Measurements from ENCODE around the gene RSL1D1. TPM values are rescaled to one million over a fixed set of nuclear protein-coding genes. Genes with fewer than 3 reads are reported as not detected.
A peak's percentile ranks its signal among the peaks of the same experiment; 100 is the strongest.

RSL1D1 gene
- total and polyA plus RNA-seq, 9 of the 15 experiments (the other 6 are each of a cell fraction or from before 2014, with no cell fraction given), result 259 to 753 (median 373) TPM

DNA sequence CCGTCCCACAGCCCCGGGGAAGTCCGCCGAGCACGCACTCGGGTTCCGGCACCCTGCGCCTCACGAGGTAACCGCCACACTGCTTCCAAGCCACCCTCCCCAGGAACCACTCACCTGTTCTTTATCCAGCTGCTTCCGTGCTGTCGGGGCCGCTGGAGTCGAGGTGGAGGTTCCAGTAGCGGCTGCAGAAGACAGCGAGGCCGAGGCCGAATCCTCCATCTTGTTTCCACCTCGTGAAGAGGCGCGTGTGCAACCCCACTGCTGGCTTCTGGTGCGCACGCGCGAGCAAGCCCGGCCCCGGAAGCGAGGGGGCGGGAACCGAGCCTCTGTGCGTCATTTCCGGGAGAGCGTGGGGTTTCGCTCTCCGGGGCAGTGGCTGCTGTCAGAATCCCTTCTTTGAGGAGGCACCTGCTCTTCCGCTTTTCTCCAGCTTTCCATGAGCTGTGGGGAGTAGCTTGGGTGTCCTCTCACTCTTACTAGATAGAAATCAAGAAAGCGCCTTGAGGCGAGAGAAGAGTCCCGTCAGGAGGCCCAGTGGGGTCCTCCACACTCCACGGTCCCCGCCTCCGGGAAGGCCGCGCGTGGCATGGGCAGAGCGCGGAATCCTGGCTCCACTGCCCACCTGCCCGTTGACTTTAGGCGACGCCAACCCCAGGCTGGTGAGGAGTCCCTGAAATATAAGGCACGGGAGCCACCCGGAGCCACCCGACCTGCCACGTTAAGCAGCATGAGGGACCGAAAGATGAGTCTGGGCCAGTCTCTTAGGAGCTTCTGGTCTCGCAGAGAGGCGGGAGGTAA lies at the start of gene RSL1D1 (continued):
- TF ChIP-seq NR2C2 (CRISPR knock-in tag; IDR thresholded peaks at IDR 0.05) (peak; percentile 63; the same call in 1 of the 2 replicates), NR2C2 (tag; IDR thresholded peaks at IDR 0.05) (no peak), HEY1 (CRISPR knock-in tag; IDR thresholded peaks at IDR 0.05; ENCODE audit: borderline replicate concordance) (no peak), FOXM1 (IDR thresholded peaks at IDR 0.05; ENCODE audit: low read depth) (no peak), FOXM1 (CRISPR knock-in tag; IDR thresholded peaks at IDR 0.05; ENCODE audit: low read depth) (no peak), HNRNPL (IDR thresholded peaks at IDR 0.05; ENCODE audit: low read depth, low read length) (no peak), POLR2H (tag; IDR thresholded peaks at IDR 0.05; ENCODE audit: low read depth) (peak; percentile 72; the same call in 1 of the 2 replicates), GABPA (tag; conservative IDR thresholded peaks at IDR 0.05; ENCODE audit: low read depth) (peak; percentile 98), POLR2B (IDR thresholded peaks at IDR 0.05; ENCODE audit: low read depth, partially characterized antibody) (peak; percentile 97), NCOA4 (IDR thresholded peaks at IDR 0.05; ENCODE audit: partially characterized antibody) (no peak), NRF1 (conservative IDR thresholded peaks at IDR 0.05 in 1 of 2, IDR thresholded peaks at IDR 0.05 in 1 of 2) (peak; percentile 97), TOE1 (IDR thresholded peaks at IDR 0.05; ENCODE audit: borderline replicate concordance) (peak; percentile 59; the same call in 1 of the 2 replicates), TOE1 (CRISPR knock-in tag; IDR thresholded peaks at IDR 0.05; ENCODE audit: borderline replicate concordance, low read depth) (0 out of 2 replicates have a peak, but pooled peaks have one; percentile 3), RBM22 (IDR thresholded peaks at IDR 0.05; ENCODE audit: low read depth, low read length, poor library complexity, severe bottlenecking) (no peak), U2AF1 (optimal IDR thresholded peaks at IDR 0.05; ENCODE audit: low read depth, low read length) (no peak), ETV1 (tag; conservative IDR thresholded peaks at IDR 0.05; ENCODE audit: low read depth) (0 out of 2 replicates have a peak, but pooled peaks have one; percentile 14), SIRT6 (IDR thresholded peaks at IDR 0.05; ENCODE audit: low read depth, low read length) (no peak)
- TF ChIP-seq, protein P1, sequence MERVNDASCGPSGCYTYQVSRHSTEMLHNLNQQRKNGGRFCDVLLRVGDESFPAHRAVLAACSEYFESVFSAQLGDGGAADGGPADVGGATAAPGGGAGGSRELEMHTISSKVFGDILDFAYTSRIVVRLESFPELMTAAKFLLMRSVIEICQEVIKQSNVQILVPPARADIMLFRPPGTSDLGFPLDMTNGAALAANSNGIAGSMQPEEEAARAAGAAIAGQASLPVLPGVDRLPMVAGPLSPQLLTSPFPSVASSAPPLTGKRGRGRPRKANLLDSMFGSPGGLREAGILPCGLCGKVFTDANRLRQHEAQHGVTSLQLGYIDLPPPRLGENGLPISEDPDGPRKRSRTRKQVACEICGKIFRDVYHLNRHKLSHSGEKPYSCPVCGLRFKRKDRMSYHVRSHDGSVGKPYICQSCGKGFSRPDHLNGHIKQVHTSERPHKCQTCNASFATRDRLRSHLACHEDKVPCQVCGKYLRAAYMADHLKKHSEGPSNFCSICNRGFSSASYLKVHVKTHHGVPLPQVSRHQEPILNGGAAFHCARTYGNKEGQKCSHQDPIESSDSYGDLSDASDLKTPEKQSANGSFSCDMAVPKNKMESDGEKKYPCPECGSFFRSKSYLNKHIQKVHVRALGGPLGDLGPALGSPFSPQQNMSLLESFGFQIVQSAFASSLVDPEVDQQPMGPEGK (CRISPR knock-in tag; IDR thresholded peaks at IDR 0.05; ENCODE audit: borderline replicate concordance), result no peak
- TF ChIP-seq, protein P2, sequence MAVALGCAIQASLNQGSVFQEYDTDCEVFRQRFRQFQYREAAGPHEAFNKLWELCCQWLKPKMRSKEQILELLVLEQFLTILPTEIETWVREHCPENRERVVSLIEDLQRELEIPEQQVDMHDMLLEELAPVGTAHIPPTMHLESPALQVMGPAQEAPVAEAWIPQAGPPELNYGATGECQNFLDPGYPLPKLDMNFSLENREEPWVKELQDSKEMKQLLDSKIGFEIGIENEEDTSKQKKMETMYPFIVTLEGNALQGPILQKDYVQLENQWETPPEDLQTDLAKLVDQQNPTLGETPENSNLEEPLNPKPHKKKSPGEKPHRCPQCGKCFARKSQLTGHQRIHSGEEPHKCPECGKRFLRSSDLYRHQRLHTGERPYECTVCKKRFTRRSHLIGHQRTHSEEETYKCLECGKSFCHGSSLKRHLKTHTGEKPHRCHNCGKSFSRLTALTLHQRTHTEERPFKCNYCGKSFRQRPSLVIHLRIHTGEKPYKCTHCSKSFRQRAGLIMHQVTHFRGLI (CRISPR knock-in tag; IDR thresholded peaks at IDR 0.05), result no peak
- TF ChIP-seq, protein P3, sequence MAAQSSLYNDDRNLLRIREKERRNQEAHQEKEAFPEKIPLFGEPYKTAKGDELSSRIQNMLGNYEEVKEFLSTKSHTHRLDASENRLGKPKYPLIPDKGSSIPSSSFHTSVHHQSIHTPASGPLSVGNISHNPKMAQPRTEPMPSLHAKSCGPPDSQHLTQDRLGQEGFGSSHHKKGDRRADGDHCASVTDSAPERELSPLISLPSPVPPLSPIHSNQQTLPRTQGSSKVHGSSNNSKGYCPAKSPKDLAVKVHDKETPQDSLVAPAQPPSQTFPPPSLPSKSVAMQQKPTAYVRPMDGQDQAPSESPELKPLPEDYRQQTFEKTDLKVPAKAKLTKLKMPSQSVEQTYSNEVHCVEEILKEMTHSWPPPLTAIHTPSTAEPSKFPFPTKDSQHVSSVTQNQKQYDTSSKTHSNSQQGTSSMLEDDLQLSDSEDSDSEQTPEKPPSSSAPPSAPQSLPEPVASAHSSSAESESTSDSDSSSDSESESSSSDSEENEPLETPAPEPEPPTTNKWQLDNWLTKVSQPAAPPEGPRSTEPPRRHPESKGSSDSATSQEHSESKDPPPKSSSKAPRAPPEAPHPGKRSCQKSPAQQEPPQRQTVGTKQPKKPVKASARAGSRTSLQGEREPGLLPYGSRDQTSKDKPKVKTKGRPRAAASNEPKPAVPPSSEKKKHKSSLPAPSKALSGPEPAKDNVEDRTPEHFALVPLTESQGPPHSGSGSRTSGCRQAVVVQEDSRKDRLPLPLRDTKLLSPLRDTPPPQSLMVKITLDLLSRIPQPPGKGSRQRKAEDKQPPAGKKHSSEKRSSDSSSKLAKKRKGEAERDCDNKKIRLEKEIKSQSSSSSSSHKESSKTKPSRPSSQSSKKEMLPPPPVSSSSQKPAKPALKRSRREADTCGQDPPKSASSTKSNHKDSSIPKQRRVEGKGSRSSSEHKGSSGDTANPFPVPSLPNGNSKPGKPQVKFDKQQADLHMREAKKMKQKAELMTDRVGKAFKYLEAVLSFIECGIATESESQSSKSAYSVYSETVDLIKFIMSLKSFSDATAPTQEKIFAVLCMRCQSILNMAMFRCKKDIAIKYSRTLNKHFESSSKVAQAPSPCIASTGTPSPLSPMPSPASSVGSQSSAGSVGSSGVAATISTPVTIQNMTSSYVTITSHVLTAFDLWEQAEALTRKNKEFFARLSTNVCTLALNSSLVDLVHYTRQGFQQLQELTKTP (IDR thresholded peaks at IDR 0.05; ENCODE audit: low read depth in 1 of 2, partially characterized antibody in 2 of 2), result no peak

Measured in K562 (cell line).